GM23248 (cell line): Measurements from ENCODE around the gene HIVEP1.

Experiments used
- EZH2 ChIP-seq: fragments of 200-600 bp; sonication (generic); IDR thresholded peaks from 2 replicates; pipeline ENCODE4 v1.6.1; 2018; ENCODE audit warnings: antibody characterized with exemption, mild to moderate bottlenecking; ENCODE audit not compliant: insufficient read depth, poor library complexity, severe bottlenecking
- EZH2phosphoT487 ChIP-seq: fragments of 200-600 bp; sonication (generic); IDR thresholded peaks from 2 replicates; pipeline ENCODE4 v1.6.1; 2018; ENCODE audit warnings: antibody characterized with exemption, moderate library complexity, mild to moderate bottlenecking, low read depth; ENCODE audit not compliant: insufficient read depth

- no peak for TF ChIP-seq EZH2
- no peak for TF ChIP-seq EZH2phosphoT487
Observed at GRCh38 chr6:12172572-12172971, 160.5 kb downstream of the HIVEP1 start.
